Calu3 (cell line): ENCODE data around the gene PEX5. TPM values are rescaled to one million over a fixed set of nuclear protein-coding genes. Genes with fewer than 3 reads are reported as not detected.

ENCODE experiments used
- BruUV-seq: library from RNA; stranded (reverse); fragments of 400-500 nt; replicated peaks from 2 replicates; lab custom pipeline; 2021; lab: Mats Ljungman, UMichigan
- CTCF ChIA-PET: fragments of 300-600 bp; sonication (Branson Sonifier 250); formaldehyde crosslinking; loops from one replicate; lab custom pipeline; 2022; ENCODE audit warnings: antibody characterized with exemption; lab: Charles Lee
- DNase-seq: peaks from one replicate; pipeline ENCODE4 v3.0.0; 2022
- H3K27ac Mint-ChIP-seq: one replicate; pipeline ENCODE4 v1.8.0; 2022; ENCODE audit warnings: mixed read lengths; ENCODE audit not compliant: unreplicated experiment
- H3K27me3 Mint-ChIP-seq: one replicate; pipeline ENCODE4 v1.8.0; 2022; ENCODE audit warnings: mixed read lengths; ENCODE audit not compliant: unreplicated experiment
- H3K36me3 Mint-ChIP-seq: one replicate; pipeline ENCODE4 v1.8.0; 2022; ENCODE audit warnings: mild to moderate bottlenecking, moderate library complexity, mixed read lengths; ENCODE audit not compliant: insufficient read depth, unreplicated experiment
- H3K4me1 Mint-ChIP-seq: one replicate; pipeline ENCODE4 v1.8.0; 2022; ENCODE audit warnings: mild to moderate bottlenecking, low read depth, mixed read lengths; ENCODE audit not compliant: unreplicated experiment
- H3K4me3 Mint-ChIP-seq: one replicate; pipeline ENCODE4 v1.8.0; 2022; ENCODE audit warnings: mild to moderate bottlenecking, low read depth, moderate library complexity, mixed read lengths; ENCODE audit not compliant: unreplicated experiment
- H3K9me3 Mint-ChIP-seq: one replicate; pipeline ENCODE4 v1.8.0; 2022; ENCODE audit warnings: low read depth, mixed read lengths; ENCODE audit not compliant: unreplicated experiment
- CTCF ChIP-seq: fragments of 200-600 bp; IDR thresholded peaks from one replicate; pipeline ENCODE4 v1.8.0; 2022; ENCODE audit warnings: antibody characterized with exemption; ENCODE audit not compliant: unreplicated experiment
- intact Hi-C: fragments of 100-400 bp; cut with micrococcal nuclease; formaldehyde crosslinking; loops from one replicate; pipeline ENCODE4 v1.10.0; 2022; ENCODE audit not compliant: unreplicated experiment
- total RNA-seq: library from RNA; stranded (reverse); gene quantifications from 2 replicates; pipeline ENCODE4 v1.2.3, GENCODE V29; 2022

The PEX5 gene
- total RNA-seq, 1 experiment from 2014 or later = 36.8 TPM

- no peaks in the 10 kb centered on the region for H3K4me1 Mint-ChIP-seq
- no peak for DNase-seq
- H3K9me3 Mint-ChIP-seq = no peaks in the 10 kb centered on the region
- H3K27ac Mint-ChIP-seq = no peak overlapping the region
- BruUV-seq = no TSS peak
- intact Hi-C loops = no loop called here
- CTCF ChIA-PET = no interaction called here
- no peaks in the 10 kb centered on the region for H3K27me3 Mint-ChIP-seq
- H3K36me3 Mint-ChIP-seq = peaks cover 7% of the 10 kb centered on the region
- no peak overlapping the region for H3K4me3 Mint-ChIP-seq
- no peak for TF ChIP-seq CTCF
Observed at GRCh38 chr12:7152818-7153217, 36.7 kb upstream of the PEX5 start.

GRCh38 chr12:7154042-7154441 lies 35.4 kb upstream of the PEX5 start:
- Mint-ChIP-seq H3K27me3 (no peaks in the 10 kb centered on the region), H3K4me3 (no peak overlapping the region), H3K27ac (no peak overlapping the region), H3K4me1 (no peaks in the 10 kb centered on the region), H3K9me3 (no peaks in the 10 kb centered on the region), H3K36me3 (peaks cover 7% of the 10 kb centered on the region)
- intact Hi-C loops = no loop called here
- no TSS peak for BruUV-seq
- CTCF ChIA-PET = no interaction called here
- no peak for DNase-seq
- no peak for TF ChIP-seq CTCF

- intact Hi-C loops = no loop called here
- Mint-ChIP-seq H3K4me1 (no peaks in the 10 kb centered on the region), H3K27me3 (no peaks in the 10 kb centered on the region), H3K36me3 (peaks cover 7% of the 10 kb centered on the region), H3K27ac (no peak overlapping the region), H3K9me3 (no peaks in the 10 kb centered on the region), H3K4me3 (no peak overlapping the region)
- CTCF ChIA-PET = no interaction called here
- DNase-seq = no peak
- no TSS peak for BruUV-seq
- TF ChIP-seq CTCF = no peak
Observed at GRCh38 chr12:7154901-7155470, 34.5 kb upstream of the PEX5 start.

- BruUV-seq = no TSS peak
- Mint-ChIP-seq H3K4me3 (no peak overlapping the region), H3K36me3 (peaks cover 7% of the 10 kb centered on the region), H3K27me3 (peaks cover 3% of the 10 kb centered on the region), H3K27ac (no peak overlapping the region), H3K4me1 (no peaks in the 10 kb centered on the region), H3K9me3 (no peaks in the 10 kb centered on the region)
- no peak for TF ChIP-seq CTCF
- DNase-seq = no peak
- CTCF ChIA-PET = no interaction called here
- intact Hi-C loops = no loop called here
Observed at GRCh38 chr12:7155471-7156034, 33.9 kb upstream of the PEX5 start.
